ENCODE measurements around the gene RASL11A. TPM values are rescaled to one million over a fixed set of nuclear protein-coding genes. Genes with fewer than 3 reads are reported as not detected.

RASL11A gene
- total and polyA plus RNA-seq, 12 donors, result 3.4 to 28.4 (median 9.2) TPM

DNA sequence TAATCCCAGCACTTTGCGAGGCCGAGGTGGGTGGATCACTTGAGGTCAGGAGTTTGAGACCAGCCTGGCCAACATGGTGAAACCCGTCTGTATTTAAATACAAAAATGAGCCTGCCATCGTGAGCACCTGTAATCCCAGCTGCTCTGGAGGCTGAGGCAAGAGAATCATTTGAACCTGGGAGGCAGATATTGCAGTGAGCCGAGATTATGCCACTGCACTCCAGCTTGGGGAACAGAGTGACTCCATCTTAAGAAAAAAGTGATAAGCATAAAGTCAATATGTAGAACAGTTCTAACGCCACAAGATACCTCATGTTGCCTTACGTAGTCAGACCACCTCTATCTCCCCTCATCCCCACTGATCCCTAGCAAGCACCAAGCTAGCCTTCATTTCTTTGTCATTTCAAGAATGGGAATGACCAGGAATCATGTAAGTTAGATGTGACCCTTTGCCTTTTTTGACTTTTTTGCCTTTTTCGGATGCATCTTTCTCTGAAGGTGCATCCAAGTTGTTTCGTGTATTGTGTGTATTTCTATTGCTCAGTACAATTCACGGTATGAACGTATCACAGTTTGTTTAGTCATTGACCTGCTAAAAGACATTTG, 12.9 kb upstream of the RASL11A start:
- WGBS, 4 donors, result 87 to 91% (median 89%) methylated on average over 11 of the region's 11 CpGs

DNA sequence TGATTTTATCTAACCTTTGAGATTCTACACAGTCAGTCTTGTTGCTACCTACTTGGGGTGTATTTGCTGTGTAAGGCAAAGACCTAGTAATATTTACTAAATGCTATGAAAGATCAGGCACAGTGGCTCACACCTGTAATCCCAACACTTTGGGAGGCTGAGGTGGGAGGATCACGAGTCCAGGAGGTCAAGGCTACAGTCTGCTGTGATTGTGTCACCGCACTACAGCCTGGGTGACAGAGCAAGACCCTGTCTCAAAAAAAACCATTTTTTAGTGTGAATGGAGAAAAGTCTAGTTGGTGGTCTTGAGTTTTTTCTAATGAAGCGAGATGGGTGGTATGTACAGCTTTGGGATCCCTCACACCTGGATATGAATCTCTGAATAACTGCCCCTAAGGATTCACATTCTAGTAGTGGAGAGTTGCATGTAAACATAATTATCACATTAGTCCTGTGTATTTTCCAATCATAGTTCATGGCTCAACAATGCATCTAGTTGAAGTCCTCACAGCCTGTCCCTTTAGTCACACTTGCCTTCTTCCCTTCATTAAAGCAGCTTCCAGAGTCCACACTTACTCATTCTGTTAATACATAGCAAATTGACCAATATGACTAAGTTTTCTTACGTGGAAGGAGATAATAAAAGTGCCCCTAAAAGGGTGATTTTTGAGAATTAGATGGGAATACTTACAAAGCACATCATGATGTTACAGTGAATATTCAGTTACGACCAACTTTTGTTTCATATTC, 11.8 kb upstream of the RASL11A start:
- Histone ChIP-seq H3K4me3 (no peak overlapping the region), H3K9me3 (replicated peaks in 1 of 3) (no peaks in the 10 kb centered on the region), H3K27ac (no peak overlapping the region), H3K4me1 (replicated peaks in 1 of 2) (peaks cover 0 to 36% of the 10 kb centered on the region in 2 donors), H3K27me3 (no peaks in the 10 kb centered on the region), H3K36me3 (replicated peaks in 1 of 2) (peaks cover 0 to 50% of the 10 kb centered on the region in 2 donors)
- DNase-seq, result no peak
- TF ChIP-seq, protein P1, sequence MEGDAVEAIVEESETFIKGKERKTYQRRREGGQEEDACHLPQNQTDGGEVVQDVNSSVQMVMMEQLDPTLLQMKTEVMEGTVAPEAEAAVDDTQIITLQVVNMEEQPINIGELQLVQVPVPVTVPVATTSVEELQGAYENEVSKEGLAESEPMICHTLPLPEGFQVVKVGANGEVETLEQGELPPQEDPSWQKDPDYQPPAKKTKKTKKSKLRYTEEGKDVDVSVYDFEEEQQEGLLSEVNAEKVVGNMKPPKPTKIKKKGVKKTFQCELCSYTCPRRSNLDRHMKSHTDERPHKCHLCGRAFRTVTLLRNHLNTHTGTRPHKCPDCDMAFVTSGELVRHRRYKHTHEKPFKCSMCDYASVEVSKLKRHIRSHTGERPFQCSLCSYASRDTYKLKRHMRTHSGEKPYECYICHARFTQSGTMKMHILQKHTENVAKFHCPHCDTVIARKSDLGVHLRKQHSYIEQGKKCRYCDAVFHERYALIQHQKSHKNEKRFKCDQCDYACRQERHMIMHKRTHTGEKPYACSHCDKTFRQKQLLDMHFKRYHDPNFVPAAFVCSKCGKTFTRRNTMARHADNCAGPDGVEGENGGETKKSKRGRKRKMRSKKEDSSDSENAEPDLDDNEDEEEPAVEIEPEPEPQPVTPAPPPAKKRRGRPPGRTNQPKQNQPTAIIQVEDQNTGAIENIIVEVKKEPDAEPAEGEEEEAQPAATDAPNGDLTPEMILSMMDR (IDR thresholded peaks at IDR 0.05), result no peak
- intact Hi-C loops (cut with DNase I), result no loop called here
- 81 to 93% (median 91%) methylated on average over 5 of the region's 5 CpGs for WGBS, 4 donors

More for the DNA sequence above, 12.9 kb upstream of the RASL11A start:
- TF ChIP-seq, protein P1 (IDR thresholded peaks at IDR 0.05), result no peak
- TF ChIP-seq POLR2A (IDR thresholded peaks at IDR 0.05), result no peak
- Histone ChIP-seq H3K27ac (no peak overlapping the region), H3K27me3 (no peaks in the 10 kb centered on the region), H3K4me1 (replicated peaks in 1 of 2) (peaks cover 3 to 43% of the 10 kb centered on the region in 2 donors), H3K4me3 (no peak overlapping the region), H3K9me3 (replicated peaks in 1 of 3) (no peaks in the 10 kb centered on the region), H3K36me3 (replicated peaks in 1 of 2) (peaks cover 0 to 51% of the 10 kb centered on the region in 2 donors)
- intact Hi-C loops (cut with DNase I), result no loop called here
- DNase-seq, result no peak

DNA sequence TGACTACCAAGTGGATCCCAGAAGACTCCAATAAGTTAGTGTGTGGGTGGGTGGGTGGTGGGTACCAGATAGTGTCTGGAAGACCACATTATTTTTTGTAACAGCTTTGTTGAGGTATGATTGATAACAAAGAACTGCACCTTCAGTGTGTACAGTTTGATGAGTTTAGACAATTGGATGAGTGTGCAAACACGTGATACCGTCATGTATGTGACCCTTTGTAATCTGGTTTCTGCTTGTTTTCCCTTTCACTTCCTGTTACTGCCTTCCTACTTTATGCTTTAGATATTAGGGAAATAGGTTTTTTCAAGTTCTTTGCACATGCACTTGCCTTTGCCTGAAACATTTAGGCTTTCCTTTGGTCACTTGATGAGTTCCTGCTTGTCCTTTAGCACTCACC, 10.8 kb upstream of the RASL11A start:
- H3K27ac ChIP-seq, result peak overlapping the region in 2 of 5 donors; percentile 17
- H3K27me3 ChIP-seq, result no peaks in the 10 kb centered on the region
- H3K4me3 ChIP-seq, result no peak overlapping the region
- no peaks in the 10 kb centered on the region for H3K9me3 ChIP-seq (replicated peaks in 1 of 3)
- no peak for TF ChIP-seq POLR2A (IDR thresholded peaks at IDR 0.05)
- TF ChIP-seq, protein P1 (IDR thresholded peaks at IDR 0.05), result no peak
- intact Hi-C loops (cut with DNase I), result no loop called here
- peaks cover 0 to 33% of the 10 kb centered on the region in 2 donors for H3K4me1 ChIP-seq (replicated peaks in 1 of 2)
- H3K36me3 ChIP-seq (replicated peaks in 1 of 2), result peaks cover 0 to 40% of the 10 kb centered on the region in 2 donors
- 51 to 70% (median 64%) methylated on average over 2 of the region's 2 CpGs for WGBS, 4 donors
- DNase-seq, result no peak

DNA sequence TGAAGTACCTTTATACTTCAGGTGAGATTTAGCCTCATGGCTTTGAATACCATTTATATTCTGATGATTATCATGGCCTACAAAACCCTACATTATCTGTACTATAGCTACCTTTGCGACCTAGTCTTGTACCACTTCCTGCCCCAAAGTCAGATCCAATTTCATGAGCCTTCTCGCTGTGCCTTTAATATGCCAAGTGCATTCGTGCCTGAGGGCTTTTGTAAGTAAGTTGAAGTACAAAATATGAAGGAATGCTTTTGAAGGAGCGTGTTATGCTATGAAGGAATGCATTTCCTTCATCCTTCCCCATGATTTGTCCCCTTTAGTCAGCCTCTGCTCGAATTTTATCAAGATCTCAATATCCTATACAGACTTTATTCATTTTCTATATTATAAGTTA, 9.2 kb upstream of the RASL11A start:
- whole genome bisulfite sequencing, 4 donors, result 83 to 90% (median 87%) methylated on average over 5 of the region's 5 CpGs
- Histone ChIP-seq H3K27ac (no peak overlapping the region), H3K4me3 (no peak overlapping the region), H3K27me3 (no peaks in the 10 kb centered on the region), H3K36me3 (replicated peaks in 1 of 2) (peaks cover 0 to 24% of the 10 kb centered on the region in 2 donors), H3K9me3 (replicated peaks in 1 of 3) (no peaks in the 10 kb centered on the region), H3K4me1 (replicated peaks in 1 of 2) (peaks cover 0 to 24% of the 10 kb centered on the region in 2 donors)
- intact Hi-C loops (cut with DNase I), result no loop called here
- no peak for TF ChIP-seq POLR2A (IDR thresholded peaks at IDR 0.05)
- TF ChIP-seq, protein P1 (IDR thresholded peaks at IDR 0.05), result no peak
- DNase-seq, result no peak

All from adrenal gland (tissue), 12 donors.